T-helper 2 cell (primary cell): ENCODE results near the gene TSACC.

Source experiments
- DNase-seq, 5 experiments: peaks; one replicate each; pipeline versions ENCODE4 v3.0.0 to v3.0.0-alpha.2; 2012 to 2022

The TSACC gene

GRCh38 chr1:156376958-156377919 is 38.9 kb downstream of the TSACC start:
- DNase-seq, result no peak

GRCh38 chr1:156378557-156378956 is 40.2 kb downstream of the TSACC start:
- DNase-seq, result no peak

- no peak for DNase-seq
Observed at GRCh38 chr1:156379420-156380165, 41.3 kb downstream of the TSACC start.

- no peak for DNase-seq
Observed at GRCh38 chr1:156382561-156382960, 44.2 kb downstream of the TSACC start.

GRCh38 chr1:156383023-156383422 is 44.7 kb downstream of the TSACC start:
- DNase-seq, result peak in 4 of 5 experiments; percentile 22 to 54 (median 43)

- no peak for DNase-seq
Observed at GRCh38 chr1:156384007-156384406, 45.7 kb downstream of the TSACC start.

GRCh38 chr1:156384658-156385057 is 46.3 kb downstream of the TSACC start:
- no peak for DNase-seq

- peak; percentile 43 to 83 (median 60) for DNase-seq
Observed at GRCh38 chr1:156385534-156386031, 47.3 kb downstream of the TSACC start.

- no peak for DNase-seq
Observed at GRCh38 chr1:156386134-156386901, 48.0 kb downstream of the TSACC start.

GRCh38 chr1:156386949-156387869 is 48.9 kb downstream of the TSACC start:
- DNase-seq, result no peak

- no peak for DNase-seq
Observed at GRCh38 chr1:156387870-156388173, 49.5 kb downstream of the TSACC start.

- DNase-seq, result no peak
Observed at GRCh38 chr1:156388174-156389137, 50.1 kb downstream of the TSACC start.

- no peak for DNase-seq
Observed at GRCh38 chr1:156389311-156389710, 51.0 kb downstream of the TSACC start.

- DNase-seq, result no peak
Observed at GRCh38 chr1:156390469-156391365, 52.4 kb downstream of the TSACC start.

- DNase-seq, result no peak
Observed at GRCh38 chr1:156391366-156391677, 53.0 kb downstream of the TSACC start.

- no peak for DNase-seq
Observed at GRCh38 chr1:156391701-156392100, 53.4 kb downstream of the TSACC start.

GRCh38 chr1:156392452-156392853 is 54.1 kb downstream of the TSACC start:
- no peak for DNase-seq

GRCh38 chr1:156393095-156393494 is 54.8 kb downstream of the TSACC start:
- no peak for DNase-seq

- DNase-seq, result no peak
Observed at GRCh38 chr1:156394082-156394481, 55.8 kb downstream of the TSACC start.
